OCI-LY7 (cell line): Measurements from ENCODE around the gene IL1RAPL2.

Experiments used
- EZH2phosphoT487 ChIP-seq: fragments of 200-600 bp; sonication (generic); IDR thresholded peaks from 2 replicates; pipeline ENCODE4 v1.6.1; 2018; ENCODE audit warnings: low read depth, borderline replicate concordance, mild to moderate bottlenecking, mixed run types, antibody characterized with exemption, low read length, moderate library complexity, mixed read lengths
- TF ChIP-seq, protein P1 (sequence below): fragments of 200-600 bp; sonication (generic); conservative IDR thresholded peaks from 2 replicates; pipeline ENCODE4 v1.5.1; 2014; ENCODE audit warnings: mild to moderate bottlenecking, antibody characterized with exemption, low read length, moderate library complexity, mixed read lengths

DNA sequence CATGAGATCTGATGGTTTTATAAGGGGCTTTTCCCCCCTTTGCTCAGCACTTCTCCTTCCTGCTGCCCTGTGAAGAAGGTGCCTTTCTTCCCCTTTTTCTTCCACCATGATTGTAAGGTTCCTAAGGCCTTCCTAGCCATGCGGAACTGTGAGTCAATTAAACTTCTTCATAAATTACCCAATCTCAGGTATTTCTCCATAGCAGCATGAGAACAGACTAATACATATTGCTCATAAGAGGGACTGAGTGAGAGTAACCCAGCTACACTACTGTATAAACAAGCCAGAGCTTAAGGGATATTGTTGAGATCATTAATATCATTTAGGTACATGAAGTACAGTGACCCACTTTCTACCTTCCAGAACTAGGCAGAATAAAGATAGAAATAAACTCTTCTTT is 551.6 kb downstream of the IL1RAPL2 start:
- no peak for TF ChIP-seq EZH2phosphoT487
- TF ChIP-seq, protein P1, sequence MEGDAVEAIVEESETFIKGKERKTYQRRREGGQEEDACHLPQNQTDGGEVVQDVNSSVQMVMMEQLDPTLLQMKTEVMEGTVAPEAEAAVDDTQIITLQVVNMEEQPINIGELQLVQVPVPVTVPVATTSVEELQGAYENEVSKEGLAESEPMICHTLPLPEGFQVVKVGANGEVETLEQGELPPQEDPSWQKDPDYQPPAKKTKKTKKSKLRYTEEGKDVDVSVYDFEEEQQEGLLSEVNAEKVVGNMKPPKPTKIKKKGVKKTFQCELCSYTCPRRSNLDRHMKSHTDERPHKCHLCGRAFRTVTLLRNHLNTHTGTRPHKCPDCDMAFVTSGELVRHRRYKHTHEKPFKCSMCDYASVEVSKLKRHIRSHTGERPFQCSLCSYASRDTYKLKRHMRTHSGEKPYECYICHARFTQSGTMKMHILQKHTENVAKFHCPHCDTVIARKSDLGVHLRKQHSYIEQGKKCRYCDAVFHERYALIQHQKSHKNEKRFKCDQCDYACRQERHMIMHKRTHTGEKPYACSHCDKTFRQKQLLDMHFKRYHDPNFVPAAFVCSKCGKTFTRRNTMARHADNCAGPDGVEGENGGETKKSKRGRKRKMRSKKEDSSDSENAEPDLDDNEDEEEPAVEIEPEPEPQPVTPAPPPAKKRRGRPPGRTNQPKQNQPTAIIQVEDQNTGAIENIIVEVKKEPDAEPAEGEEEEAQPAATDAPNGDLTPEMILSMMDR = no peak
